ENCODE measurements around the gene TSPEAR.

TSPEAR gene

GRCh38 chr21:44528634-44528995 lies 182.8 kb downstream of the TSPEAR start:
- H3K4me1 ChIP-seq (ENCODE audit: control insufficient read depth in 1 of 2, insufficient read depth in 1 of 2, low read depth in 1 of 2, low read length in 1 of 2): no peaks in the 10 kb centered on the region
- H3K27ac ChIP-seq: no peak overlapping the region
- no peaks in the 10 kb centered on the region for H3K9me3 ChIP-seq
- no peak overlapping the region for H3K4me3 ChIP-seq (ENCODE audit: low read depth in 1 of 2, low read length in 1 of 2)
- no peak for TF ChIP-seq CTCF (IDR thresholded peaks at IDR 0.05)
- H3K27me3 ChIP-seq: no peaks in the 10 kb centered on the region
- no peaks in the 10 kb centered on the region for H3K36me3 ChIP-seq

- H3K27me3 ChIP-seq: no peaks in the 10 kb centered on the region
- H3K4me3 ChIP-seq (ENCODE audit: low read depth in 1 of 2, low read length in 1 of 2): no peak overlapping the region
- no peaks in the 10 kb centered on the region for H3K36me3 ChIP-seq
- H3K27ac ChIP-seq: no peak overlapping the region
- no peaks in the 10 kb centered on the region for H3K9me3 ChIP-seq
- TF ChIP-seq CTCF (IDR thresholded peaks at IDR 0.05): no peak
- H3K4me1 ChIP-seq (ENCODE audit: control insufficient read depth in 1 of 2, insufficient read depth in 1 of 2, low read depth in 1 of 2, low read length in 1 of 2): no peaks in the 10 kb centered on the region
Observed at GRCh38 chr21:44527983-44528633, 183.3 kb downstream of the TSPEAR start.

- no peak for TF ChIP-seq CTCF (IDR thresholded peaks at IDR 0.05)
- Histone ChIP-seq H3K27me3 (no peaks in the 10 kb centered on the region), H3K9me3 (no peaks in the 10 kb centered on the region)
Observed at GRCh38 chr21:44527156-44527982, 184.0 kb downstream of the TSPEAR start.

GRCh38 chr21:44526096-44526997 lies 185.0 kb downstream of the TSPEAR start:
- Histone ChIP-seq H3K27me3 (no peaks in the 10 kb centered on the region), H3K4me3 (ENCODE audit: low read depth in 1 of 2, low read length in 1 of 2) (no peak overlapping the region), H3K27ac (no peak overlapping the region), H3K4me1 (ENCODE audit: control insufficient read depth in 1 of 2, insufficient read depth in 1 of 2, low read depth in 1 of 2, low read length in 1 of 2) (no peaks in the 10 kb centered on the region), H3K36me3 (no peaks in the 10 kb centered on the region), H3K9me3 (no peaks in the 10 kb centered on the region)
- TF ChIP-seq CTCF (IDR thresholded peaks at IDR 0.05): no peak

More at GRCh38 chr21:44527156-44527982, 184.0 kb downstream of the TSPEAR start:
- no peaks in the 10 kb centered on the region for H3K4me1 ChIP-seq (ENCODE audit: control insufficient read depth in 1 of 2, insufficient read depth in 1 of 2, low read depth in 1 of 2, low read length in 1 of 2)
- H3K27ac ChIP-seq: no peak overlapping the region
- H3K36me3 ChIP-seq: no peaks in the 10 kb centered on the region
- no peak overlapping the region for H3K4me3 ChIP-seq (ENCODE audit: low read depth in 1 of 2, low read length in 1 of 2)

- no peaks in the 10 kb centered on the region for H3K4me1 ChIP-seq (ENCODE audit: control insufficient read depth in 1 of 2, insufficient read depth in 1 of 2, low read depth in 1 of 2, low read length in 1 of 2)
- no peaks in the 10 kb centered on the region for H3K9me3 ChIP-seq
- no peaks in the 10 kb centered on the region for H3K36me3 ChIP-seq
- no peak for TF ChIP-seq CTCF (IDR thresholded peaks at IDR 0.05)
- H3K4me3 ChIP-seq (ENCODE audit: low read depth in 1 of 2, low read length in 1 of 2): no peak overlapping the region
- H3K27ac ChIP-seq: no peak overlapping the region
- H3K27me3 ChIP-seq: no peaks in the 10 kb centered on the region
Observed at GRCh38 chr21:44525391-44526095, 185.8 kb downstream of the TSPEAR start.

Data from neutrophil (primary cell).